ENCODE results near the gene ERC2. TPM values are rescaled to one million over a fixed set of nuclear protein-coding genes. Genes with fewer than 3 reads are reported as not detected.

Gene ERC2
- total RNA-seq, 1 donor from 2014 or later = 0.11 TPM

DNA sequence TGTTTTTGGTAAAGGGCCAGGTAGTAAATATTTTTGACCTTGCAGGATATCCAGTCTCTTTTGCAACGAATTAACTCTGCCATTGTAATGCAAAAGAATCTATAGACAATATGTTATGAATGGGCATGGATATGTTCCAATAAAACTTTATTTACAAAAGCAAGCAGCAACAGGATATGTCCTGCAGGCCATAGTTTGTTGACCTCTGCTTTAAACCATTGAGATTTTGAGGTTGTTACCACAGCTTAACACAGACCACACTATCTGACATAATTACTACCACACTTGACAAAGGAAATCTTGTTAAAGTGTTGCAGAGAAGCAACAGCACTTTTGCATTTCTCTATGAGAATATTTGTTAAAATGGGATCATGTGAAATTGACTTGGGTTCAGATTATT lies 349.3 kb downstream of the ERC2 start:
- intact Hi-C loops (cut with DNase I) = no loop called here
- no peak for TF ChIP-seq CTCF (IDR thresholded peaks at IDR 0.05)
- H3K4me1 ChIP-seq = no peaks in the 10 kb centered on the region

GRCh38 chr3:56115698-56116097 lies 352.6 kb downstream of the ERC2 start:
- Histone ChIP-seq H3K27me3 (no peaks in the 10 kb centered on the region), H3K36me3 (no peaks in the 10 kb centered on the region), H3K27ac (no peak overlapping the region), H3K4me1 (no peaks in the 10 kb centered on the region), H3K4me3 (no peak overlapping the region), H3K9me3 (no peaks in the 10 kb centered on the region)
- intact Hi-C loops (cut with DNase I) = no loop called here
- no peak for TF ChIP-seq CTCF (IDR thresholded peaks at IDR 0.05)
- no peak for DNase-seq (ENCODE audit: low spot score in 2 of 2)

More for the DNA sequence above, 349.3 kb downstream of the ERC2 start:
- no peak for DNase-seq (ENCODE audit: low spot score in 2 of 2)
- Histone ChIP-seq H3K27ac (no peak overlapping the region), H3K9me3 (no peaks in the 10 kb centered on the region), H3K27me3 (no peaks in the 10 kb centered on the region), H3K36me3 (no peaks in the 10 kb centered on the region), H3K4me3 (no peak overlapping the region)

DNA sequence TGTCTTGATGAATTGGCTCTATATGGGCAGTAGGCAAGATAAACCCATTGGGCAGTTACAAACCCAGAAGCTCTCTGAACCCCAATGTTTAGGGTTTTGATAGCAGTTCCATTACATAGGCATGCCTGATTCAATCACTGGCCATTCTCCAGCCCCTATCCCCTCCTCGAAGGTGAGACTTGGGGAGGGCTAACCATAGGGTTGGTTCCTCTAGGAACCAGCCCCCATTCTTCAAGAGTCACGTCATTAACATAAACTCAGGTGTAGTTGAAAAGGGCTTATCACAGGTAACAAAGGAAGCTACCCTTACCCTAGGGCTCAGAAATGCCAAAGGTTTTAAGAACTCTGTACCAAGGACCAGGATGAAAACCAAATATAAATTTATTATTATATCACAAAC lies 353.1 kb downstream of the ERC2 start:
- H3K27me3 ChIP-seq = no peaks in the 10 kb centered on the region

DNA sequence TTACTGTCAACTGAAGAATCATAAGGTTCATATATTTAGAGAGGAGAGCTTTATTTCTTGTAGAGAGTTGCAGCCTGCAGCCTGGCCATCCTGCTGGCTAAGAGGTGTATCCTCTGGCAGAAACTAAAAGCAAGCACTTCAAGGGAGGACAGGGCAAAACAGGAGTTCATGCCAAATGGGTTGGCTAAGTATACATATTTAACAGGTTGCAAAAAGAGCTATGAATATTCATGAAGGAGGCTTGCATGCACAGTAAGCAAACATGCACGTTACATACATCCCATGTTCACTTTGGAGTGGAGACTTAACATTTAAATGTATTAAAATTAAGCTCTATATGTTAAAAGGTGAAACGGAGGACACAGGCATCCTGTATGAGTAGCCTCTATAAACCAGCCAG lies 354.4 kb downstream of the ERC2 start:
- TF ChIP-seq CTCF (IDR thresholded peaks at IDR 0.05) = no peak
- DNase-seq (ENCODE audit: low spot score in 2 of 2) = no peak
- intact Hi-C loops (cut with DNase I) = no loop called here
- no peak overlapping the region for H3K4me3 ChIP-seq
- H3K27ac ChIP-seq = no peak overlapping the region
- H3K27me3 ChIP-seq = no peaks in the 10 kb centered on the region
- no peaks in the 10 kb centered on the region for H3K4me1 ChIP-seq
- H3K36me3 ChIP-seq = no peaks in the 10 kb centered on the region
- no peaks in the 10 kb centered on the region for H3K9me3 ChIP-seq

More for the DNA sequence above, 353.1 kb downstream of the ERC2 start:
- Histone ChIP-seq H3K9me3 (no peaks in the 10 kb centered on the region), H3K27ac (no peak overlapping the region), H3K4me1 (no peaks in the 10 kb centered on the region), H3K36me3 (no peaks in the 10 kb centered on the region), H3K4me3 (no peak overlapping the region)
- intact Hi-C loops (cut with DNase I) = no loop called here
- TF ChIP-seq CTCF (IDR thresholded peaks at IDR 0.05) = no peak
- no peak for DNase-seq (ENCODE audit: low spot score in 2 of 2)

DNA sequence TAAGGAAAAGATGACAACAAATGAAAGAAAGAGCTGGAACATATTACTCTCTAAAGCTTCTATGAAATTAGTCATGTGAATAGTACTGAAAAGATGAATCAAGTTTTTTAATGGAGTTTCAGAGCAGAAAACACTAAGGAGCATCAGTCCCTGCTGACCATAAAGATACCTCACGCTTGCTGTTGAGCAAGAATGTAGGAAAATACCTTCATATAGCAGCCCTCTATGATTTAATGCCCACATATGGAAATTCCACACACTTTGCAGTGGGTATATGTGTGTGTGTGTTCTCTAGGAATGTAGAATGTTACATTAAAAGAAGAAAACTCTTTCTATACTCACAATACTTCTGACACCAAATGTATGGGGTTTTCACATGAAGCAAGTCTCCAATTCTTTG lies 355.0 kb downstream of the ERC2 start:
- H3K9me3 ChIP-seq = no peaks in the 10 kb centered on the region
- no peak overlapping the region for H3K27ac ChIP-seq
- H3K36me3 ChIP-seq = no peaks in the 10 kb centered on the region
- H3K4me3 ChIP-seq = no peak overlapping the region
- intact Hi-C loops (cut with DNase I) = no loop called here
- H3K4me1 ChIP-seq = no peaks in the 10 kb centered on the region
- DNase-seq (ENCODE audit: low spot score in 2 of 2) = no peak
- TF ChIP-seq CTCF (IDR thresholded peaks at IDR 0.05) = no peak
- no peaks in the 10 kb centered on the region for H3K27me3 ChIP-seq

DNA sequence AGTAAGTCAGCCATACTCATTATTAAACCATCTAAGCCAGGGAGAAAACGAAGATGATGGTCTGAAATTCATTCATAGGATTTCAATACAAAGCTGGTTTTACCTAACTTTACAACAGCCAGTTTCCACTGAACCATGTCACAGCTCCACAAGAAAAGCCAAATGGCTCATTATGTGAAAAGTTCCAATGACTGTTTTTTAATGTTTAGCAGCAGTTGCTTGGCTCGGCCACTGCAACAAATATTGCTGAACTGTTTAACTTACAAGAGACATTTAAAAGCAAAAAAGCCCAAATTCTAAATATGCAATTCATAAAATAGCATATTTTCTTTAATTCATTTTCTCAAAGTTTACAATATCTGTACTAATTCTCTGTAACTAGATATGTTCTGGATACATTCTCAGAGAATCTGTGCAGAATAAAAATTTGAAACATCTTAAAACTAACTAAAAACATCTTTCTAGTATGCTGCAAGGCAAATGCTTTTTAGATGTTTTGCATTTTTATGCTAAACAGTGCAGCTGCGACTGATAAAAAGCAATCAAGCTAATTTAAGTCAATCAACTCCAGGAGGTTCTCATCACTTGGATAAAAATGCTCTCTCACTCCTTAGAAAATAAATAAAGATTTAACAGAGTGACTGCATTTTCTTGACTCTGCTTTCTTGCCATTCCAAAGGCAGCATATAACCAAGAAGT lies 356.5 kb downstream of the ERC2 start:
- H3K36me3 ChIP-seq = no peaks in the 10 kb centered on the region
- no peaks in the 10 kb centered on the region for H3K9me3 ChIP-seq
- no peaks in the 10 kb centered on the region for H3K27me3 ChIP-seq
- intact Hi-C loops (cut with DNase I) = no loop called here
- no peak overlapping the region for H3K4me3 ChIP-seq
- TF ChIP-seq CTCF (IDR thresholded peaks at IDR 0.05) = no peak
- H3K4me1 ChIP-seq = no peaks in the 10 kb centered on the region
- H3K27ac ChIP-seq = no peak overlapping the region
- no peak for DNase-seq (ENCODE audit: low spot score in 2 of 2)
